Activated CD4-positive, alpha-beta T cell treated with anti-CD3 and anti-CD28 coated beads for 1 hour (primary cell): ENCODE data around the gene ABO.
"Not testable (repeated sequence)": the region's sequence is repeated elsewhere in the genome, so short reads cannot be mapped to it uniquely, and the experiment has no call there.

Experiments used
- DNase-seq: peaks from one replicate; pipeline ENCODE4 v3.0.0-alpha.2; 2020

ABO gene

DNA sequence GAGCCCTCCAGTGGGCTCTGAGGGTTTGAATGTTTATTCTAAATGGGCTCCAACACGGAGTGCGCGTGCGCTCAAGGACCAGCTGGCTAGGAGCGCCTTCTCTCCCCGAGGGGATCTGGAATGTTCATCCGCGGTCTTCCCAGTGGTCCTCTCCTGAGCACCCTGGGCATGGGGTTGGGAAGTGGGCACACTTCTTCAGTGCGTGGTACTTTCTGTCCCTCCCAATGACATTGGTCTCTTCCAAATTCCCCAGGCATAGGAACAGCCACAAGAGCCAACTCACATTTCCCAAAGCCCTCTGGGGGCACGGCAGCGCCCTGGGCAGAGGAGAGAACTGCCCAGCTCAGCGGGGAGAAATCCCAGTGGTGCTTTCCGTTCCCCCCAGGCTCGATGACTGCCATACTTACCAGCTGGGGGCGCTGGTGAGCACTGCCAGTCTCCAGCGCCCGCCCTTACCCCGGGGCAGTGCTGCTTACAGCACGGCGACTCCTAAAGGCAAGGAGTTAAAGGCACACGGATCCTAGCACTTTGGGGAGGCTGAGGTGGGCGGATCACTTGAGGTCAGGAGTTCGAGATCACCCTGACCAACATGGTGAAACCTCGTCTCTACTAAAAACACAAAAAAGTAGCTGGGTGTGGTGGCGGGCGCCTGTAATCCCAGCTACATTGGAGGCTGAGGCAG is 36.0 kb downstream of the ABO start:
- peak; percentile 46 for DNase-seq

- DNase-seq = peak; percentile 24
Measured at GRCh38 chr9:133238272-133238850, 36.6 kb downstream of the ABO start.

GRCh38 chr9:133237035-133237731 is 37.8 kb downstream of the ABO start:
- DNase-seq = no peak

- DNase-seq = not testable (repeated sequence)
Measured at GRCh38 chr9:133236291-133237034, 38.5 kb downstream of the ABO start.

- no peak for DNase-seq
Measured at GRCh38 chr9:133235549-133236222, 39.3 kb downstream of the ABO start.

GRCh38 chr9:133234577-133235322 is 40.3 kb downstream of the ABO start:
- DNase-seq = no peak

DNA sequence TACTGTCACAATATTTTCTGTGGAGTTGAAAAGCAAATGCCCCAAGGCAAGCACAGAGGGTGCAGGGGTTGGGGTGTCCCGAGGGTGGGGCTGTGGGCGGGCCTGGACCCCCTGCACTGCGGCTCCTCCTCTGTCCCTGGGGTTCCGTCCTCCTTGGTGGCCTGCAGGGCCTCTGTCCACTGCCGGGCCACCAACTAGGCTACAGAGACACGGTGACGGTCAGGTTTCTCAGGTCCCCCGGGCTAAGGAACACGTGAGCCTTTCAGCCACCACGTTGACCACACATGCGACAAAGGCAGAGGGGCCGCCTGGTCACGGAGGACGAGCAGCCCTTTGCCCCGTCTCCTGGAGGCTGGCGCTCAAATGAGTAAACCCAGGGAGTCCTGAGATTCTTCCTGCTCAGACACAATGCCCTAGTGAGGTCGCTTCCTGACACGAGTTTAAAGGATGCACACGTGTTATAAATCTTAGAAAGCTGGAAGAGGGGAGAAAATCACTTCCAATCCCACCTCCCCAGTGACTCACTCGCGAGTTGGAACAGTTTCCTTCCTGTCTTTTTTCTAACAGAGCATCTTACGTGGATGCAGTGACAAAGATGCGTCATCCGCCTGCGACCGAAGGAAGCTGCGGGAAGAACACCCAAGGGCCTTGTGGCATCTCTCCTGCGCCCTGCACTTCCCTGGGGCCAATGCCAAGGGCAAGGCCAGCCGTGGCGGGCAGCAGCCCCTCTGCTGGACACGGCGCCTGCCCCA is 41.1 kb downstream of the ABO start:
- DNase-seq = no peak

GRCh38 chr9:133231934-133232568 is 43.0 kb downstream of the ABO start:
- not testable (repeated sequence) for DNase-seq

GRCh38 chr9:133230514-133230913 is 44.5 kb downstream of the ABO start:
- not testable (repeated sequence) for DNase-seq

- DNase-seq = no peak
Measured at GRCh38 chr9:133230093-133230492, 44.9 kb downstream of the ABO start.

DNA sequence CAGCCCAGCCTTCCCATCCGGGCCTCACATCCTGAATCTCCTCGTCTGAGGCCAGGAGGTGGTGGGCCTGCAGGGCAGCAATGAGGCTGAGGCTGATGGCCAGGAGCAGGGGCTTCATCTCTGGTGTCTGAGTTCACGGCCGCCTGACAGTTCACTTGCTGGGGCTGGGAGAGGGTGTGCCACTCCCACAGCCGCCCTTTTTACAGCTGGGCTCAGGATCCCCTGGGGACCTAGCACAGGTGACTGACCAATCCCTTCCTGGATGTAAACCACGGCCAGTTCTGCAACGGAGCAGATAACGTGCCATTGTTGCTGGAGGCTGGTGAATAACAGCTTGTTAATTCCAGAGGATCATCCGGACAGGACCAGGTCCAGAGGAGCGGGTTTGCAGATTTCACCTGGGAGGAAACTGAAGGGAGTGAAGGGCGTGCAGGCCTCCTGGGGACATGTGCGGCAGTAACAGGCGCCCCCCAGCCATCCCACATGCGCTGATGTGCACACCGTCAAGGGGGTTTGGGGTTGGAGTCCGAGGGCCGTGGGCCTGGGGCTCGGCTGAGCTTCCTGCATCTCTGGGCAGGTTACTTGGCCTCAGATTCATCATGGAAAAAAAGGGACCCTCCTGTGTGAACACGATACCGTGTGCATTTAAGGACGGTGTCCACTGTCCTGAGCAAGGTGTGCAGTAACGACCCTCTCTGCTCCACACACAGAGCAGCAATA is 46.4 kb downstream of the ABO start:
- not testable (repeated sequence) for DNase-seq

- DNase-seq = not testable (repeated sequence)
Measured at GRCh38 chr9:133227996-133228395, 47.0 kb downstream of the ABO start.

DNA sequence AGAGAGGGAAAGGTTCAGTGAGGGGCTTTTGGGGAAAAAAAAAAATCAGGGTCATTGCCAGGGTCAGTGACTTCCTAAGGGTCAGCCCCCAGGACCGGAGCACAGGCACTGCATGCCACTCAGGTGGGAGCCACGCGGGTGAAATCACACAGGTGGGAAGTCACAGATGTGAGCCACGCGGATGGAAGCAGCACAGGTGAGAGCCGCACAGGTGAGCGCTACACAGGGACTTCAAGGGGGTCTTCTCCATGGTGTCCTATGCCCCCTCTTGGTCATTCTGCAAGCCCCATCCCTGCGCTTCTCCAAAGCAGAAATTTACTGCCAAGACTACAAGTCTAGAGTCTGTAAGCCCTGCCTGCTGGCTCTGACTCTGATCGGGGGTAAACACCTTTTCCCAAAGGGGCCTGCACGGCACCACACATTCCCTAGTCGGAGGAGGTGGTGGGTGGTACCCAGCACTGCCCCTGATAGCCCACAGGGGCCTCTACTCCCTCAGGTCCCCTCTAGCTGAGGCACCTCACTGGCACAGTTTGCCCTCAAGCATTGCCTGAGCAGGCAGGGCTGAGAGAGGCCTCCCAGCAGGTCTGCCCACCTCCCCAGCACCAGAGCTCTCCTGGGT is 47.6 kb downstream of the ABO start:
- no peak for DNase-seq

DNA sequence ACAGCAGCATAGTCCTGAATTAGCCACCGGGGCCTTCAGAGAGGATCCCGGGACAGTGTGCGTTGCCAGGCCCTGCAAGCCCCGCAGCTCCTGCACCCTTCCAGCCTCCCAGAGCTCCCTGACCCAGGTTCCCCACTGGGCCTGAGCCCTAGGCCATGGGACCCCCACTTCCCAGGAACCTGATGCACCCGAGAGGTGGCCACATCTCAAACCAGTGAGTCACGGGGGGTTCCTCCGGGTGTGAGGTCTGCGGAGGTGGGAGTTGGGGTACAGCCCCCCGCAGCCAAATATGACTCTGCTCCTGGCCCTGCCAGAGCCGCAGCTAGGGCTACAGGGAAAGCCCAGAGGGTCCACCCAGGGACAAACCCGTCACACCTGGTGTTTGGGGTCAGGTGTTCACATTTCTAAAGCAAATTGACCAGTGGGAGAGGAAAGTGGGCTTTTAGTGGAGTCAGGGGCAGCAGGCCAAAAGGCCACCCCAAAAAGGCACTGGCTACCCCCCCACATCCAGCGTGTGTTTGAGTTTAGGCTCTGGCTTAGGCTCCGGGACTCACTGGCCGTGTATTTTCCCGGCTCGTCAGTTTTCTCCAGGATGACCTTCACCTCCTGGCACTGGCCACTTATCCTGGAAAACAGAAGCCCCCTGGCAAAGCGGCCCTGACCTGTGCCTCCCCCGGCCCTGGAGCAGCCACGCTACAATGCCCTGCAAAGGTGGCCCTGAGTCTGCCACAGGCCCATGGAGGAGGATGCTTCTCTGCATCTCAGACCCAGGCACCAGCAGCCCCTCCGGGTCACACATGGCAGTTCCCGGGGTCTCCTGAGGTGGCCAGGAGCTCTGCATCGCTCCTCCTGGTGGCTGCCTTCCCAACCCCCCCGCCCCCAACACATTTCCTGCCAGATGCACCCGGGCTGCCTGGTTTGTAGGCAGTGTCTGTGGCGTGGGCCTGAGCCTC is 48.5 kb downstream of the ABO start:
- DNase-seq = no peak

- no peak for DNase-seq
Measured at GRCh38 chr9:133225171-133226011, 49.6 kb downstream of the ABO start.

- no peak for DNase-seq
Measured at GRCh38 chr9:133224762-133225161, 50.2 kb downstream of the ABO start.

DNA sequence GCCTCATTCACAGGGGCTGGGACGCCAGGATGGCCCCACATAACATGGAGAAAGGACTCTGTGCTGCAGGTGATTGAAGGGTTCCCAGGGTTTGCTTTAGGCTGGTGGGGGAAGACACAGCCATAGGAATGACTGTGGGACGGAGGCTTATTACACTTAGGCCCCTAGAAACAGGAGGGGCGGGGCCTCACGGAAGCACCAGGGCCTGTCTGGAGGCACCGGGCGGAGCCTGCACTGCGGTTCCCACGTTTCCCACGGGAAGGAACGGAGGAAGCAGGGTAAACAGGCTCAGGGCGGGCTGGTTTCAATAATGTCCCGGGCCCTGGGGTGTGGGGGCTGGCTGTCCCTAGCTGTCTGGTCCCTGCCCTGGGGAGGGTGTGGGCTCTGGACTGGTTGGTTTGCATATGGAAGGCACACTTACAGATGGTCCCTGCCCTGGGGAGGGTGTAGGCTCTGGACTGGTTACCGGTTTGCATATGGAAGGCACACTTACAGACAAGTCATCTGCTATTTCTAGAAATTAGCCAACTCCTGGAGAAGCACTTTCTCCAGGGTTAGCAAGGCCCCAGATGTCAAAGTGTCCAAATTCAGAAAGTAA is 51.7 kb downstream of the ABO start:
- not testable (repeated sequence) for DNase-seq
